GM19238 (cell line): ENCODE results near the gene GDPD2.

Experiments used
- DNase-seq: peaks from one replicate; pipeline ENCODE4 v3.0.0; 2011; ENCODE audit warnings: low spot score; ENCODE audit not compliant: insufficient read length

Gene GDPD2

DNA sequence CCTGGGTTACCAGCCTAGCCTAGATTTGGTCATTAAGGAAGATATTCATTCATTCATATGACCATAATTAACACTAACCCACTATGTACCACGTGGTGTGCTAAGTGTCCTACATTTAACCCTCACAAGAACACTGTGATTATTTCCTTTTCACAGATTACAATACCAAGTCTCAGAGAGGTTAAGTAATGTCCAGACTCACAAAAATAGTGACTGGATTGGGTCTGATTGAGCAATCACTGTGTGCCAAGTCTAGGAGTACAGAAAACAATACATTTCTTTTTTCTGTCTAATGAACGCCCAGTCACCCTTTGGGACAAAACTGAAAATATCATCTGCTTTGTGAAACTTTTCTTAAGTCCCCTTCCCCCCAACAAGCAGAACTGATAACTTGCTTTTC is 13.9 kb downstream of the GDPD2 start:
- no peak for DNase-seq

GRCh38 chrX:70437921-70438665 is 15.0 kb downstream of the GDPD2 start:
- no peak for DNase-seq

DNA sequence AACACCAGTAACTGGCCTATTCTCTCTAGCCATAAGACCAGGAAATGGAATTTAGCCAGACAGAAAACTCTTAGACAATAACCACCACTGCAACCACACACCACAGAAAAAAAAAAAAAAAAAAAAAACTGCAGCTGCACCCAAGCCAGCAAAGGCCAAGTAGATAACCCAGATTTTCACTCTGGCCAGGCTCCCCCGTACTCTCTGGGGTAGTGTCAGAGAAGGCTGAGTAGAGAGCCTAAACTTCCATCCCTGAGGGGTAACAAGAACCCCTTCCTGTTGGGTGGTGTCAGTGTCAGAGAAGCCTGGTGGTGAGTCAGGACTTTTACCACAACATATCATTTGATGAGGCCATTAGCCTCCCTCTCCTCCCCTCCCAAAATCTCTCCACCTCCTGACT is 15.9 kb downstream of the GDPD2 start:
- no peak for DNase-seq

DNA sequence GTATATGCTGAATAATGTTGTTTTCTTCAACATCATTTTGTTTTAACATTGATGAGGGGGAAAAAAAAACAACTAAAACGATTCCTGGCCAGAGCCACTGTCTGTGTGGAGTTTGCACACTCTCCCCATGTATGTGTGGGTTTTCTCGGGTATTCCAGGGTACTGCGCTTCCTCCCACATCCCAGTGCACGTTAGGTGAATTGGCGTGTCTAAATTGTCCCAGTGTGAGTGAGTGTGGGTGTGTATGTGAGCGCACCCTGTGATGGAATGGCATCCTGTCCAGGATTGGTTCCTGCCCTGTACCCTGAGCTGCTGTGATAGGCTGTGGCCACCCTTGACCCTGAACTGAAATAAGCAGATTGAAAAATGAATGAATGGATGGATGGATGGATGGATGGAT is 19.1 kb downstream of the GDPD2 start:
- no peak for DNase-seq

DNA sequence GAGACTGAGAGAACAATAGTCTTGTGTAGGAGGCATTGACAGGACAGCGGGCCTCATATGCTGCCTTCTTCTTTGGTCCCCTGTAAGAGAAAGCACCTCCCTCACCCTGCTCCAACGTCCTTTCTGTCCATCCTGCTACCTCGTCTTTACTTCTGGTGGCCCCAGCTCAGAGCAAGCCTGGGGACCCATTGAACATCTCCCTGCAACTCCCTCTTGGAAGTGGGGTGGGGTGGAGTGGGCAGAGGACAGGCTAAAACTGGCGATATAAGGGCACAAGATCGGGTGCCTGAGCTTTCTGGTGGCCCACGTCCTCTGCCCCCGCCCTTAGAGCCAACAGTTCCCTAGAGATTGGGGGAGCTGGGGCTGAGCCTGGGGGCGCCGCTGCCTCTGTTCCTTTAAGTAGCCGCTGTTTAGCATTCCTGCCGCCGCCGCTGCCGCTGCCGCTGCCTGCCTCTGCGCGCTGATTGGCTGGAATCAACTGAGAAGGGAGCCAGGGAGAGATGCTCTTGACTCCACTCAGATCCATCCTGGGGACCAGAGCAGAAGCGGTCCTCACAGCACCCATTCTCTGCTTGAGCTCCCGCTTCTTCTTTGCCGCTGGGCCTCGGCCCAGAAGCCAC is 21.3 kb downstream of the GDPD2 start, which contains the start of gene DLG3:
Gene DLG3, plus strand, starts transcription at position 510 of the 620 bp plus-strand sequence. CDS start 367 bp downstream, outside the sequence.
- no peak for DNase-seq

DNA sequence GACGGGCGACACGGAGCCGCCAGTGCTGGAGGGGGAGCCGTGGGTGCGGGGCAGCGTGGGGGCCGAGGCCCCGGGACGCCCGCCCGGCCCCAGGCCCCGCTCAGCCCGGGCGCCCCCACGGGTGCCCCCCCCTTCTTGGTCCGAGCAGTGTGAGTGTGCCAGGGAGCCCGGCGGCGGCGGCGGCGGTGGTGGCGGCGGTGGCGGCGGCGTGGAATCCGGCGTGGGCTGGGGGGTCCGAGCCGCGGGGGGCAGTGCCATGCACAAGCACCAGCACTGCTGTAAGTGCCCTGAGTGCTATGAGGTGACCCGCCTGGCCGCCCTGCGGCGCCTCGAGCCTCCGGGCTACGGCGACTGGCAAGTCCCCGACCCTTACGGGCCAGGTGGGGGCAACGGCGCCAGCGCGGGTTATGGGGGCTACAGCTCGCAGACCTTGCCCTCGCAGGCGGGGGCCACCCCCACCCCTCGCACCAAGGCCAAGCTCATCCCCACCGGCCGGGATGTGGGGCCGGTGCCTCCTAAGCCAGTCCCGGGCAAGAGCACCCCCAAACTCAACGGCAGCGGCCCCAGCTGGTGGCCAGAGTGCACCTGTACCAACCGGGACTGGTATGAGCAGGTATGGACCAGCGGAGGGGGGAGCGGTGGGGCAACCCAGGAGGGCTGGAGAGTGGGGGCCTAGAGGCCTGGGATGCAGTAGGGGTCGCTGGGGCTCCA is 22.0 kb downstream of the GDPD2 start:
- no peak for DNase-seq

GRCh38 chrX:70445951-70446350 is 22.8 kb downstream of the GDPD2 start:
- no peak for DNase-seq

DNA sequence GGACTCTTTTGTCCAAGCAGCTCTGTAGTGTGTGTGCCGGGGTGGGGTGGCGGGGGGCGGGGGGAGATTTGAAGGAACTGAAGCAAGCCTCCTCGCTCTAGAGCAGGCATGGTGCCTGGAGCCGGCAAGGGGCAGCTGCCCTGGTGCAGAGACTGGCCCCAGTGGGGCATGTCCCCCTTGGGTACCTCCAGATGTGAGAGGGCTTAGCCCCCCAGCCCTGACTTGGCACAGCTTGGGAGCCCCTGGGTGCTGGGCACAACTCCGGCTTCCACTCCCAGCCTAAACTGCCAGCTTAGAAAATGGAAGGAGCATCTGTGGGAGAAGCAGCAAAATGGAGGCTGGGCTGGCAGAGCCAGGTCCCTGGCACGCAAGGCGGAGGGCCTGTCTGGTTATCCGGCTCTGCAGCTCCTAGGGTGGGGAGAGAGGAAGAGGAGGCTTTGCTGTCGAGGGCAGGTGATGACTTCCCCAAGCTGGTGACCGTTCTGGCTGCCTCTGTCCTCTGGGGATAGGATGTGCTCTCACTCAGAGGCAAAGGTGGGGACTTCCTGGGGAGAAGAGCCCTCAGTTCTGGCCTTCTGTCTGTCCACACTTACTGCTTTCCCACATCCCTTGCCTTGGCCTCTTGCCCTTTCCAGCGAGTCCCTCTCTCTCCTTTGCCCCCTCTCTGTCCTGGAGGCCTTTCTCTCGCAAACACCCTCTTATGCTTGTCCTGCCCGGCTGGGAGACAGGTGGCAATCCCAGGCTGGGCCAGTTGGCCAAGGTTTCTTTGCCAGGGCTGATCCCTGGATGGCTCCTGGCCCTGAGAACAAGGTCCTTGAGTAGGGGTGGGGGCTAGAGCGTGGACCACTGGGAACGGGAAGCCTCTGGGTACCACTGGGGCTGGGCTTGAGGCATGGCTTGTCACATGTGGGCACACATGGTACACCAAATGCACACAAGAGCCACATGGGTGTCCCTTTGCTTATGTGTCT is 23.6 kb downstream of the GDPD2 start:
- no peak for DNase-seq

DNA sequence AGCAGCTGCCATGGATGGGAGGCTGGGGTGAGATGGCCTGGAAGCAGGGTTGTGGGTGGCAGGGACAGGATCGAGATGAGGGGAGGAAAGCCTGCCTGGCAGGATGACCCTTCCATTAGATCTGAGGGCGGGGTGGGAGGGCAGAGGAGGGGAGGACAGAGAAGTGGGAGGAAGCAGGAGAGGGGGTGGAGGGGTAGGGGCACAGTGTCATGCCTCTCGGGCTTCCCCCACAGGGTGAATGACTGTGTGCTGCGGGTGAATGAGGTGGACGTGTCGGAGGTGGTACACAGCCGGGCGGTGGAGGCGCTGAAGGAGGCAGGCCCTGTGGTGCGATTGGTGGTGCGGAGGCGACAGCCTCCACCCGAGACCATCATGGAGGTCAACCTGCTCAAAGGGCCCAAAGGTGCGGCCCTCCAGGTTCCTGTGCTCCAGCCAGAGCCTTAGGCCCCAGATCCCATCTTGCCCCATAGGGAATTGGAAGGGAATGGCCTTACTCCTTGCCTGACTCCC is 26.4 kb downstream of the GDPD2 start:
- no peak for DNase-seq

DNA sequence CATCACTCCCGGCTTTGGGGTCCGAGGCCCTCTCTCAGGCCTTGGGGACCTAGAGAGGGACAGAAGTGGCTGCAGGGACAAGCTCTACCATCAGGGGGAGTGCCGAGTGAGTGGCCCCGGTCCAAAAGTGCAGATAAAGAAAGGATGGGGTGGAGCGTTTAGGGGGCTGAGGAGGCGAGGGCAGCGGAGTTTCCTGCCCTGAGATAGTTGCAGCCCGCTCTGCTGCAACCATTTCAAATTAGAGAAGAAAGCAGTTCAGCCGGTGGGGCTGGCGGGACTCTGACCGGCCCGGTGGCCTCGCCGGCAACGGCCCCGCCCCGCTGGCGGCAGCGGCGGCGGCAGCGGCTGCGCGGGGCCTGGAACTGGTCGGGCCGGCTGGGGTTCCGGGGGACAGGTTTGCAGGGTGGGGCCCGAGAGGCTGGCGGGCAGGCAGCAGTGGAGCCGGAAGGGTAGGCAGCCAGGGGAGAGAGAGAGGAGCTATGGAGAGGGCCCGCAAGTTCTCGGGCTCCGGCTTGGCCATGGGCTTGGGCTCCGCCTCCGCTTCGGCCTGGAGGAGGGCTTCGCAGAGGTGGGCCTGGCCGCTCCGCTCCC is 29.1 kb downstream of the GDPD2 start:
- DNase-seq = peak; percentile 63

GRCh38 chrX:70453024-70453618 is 30.0 kb downstream of the GDPD2 start:
- DNase-seq = no peak

DNA sequence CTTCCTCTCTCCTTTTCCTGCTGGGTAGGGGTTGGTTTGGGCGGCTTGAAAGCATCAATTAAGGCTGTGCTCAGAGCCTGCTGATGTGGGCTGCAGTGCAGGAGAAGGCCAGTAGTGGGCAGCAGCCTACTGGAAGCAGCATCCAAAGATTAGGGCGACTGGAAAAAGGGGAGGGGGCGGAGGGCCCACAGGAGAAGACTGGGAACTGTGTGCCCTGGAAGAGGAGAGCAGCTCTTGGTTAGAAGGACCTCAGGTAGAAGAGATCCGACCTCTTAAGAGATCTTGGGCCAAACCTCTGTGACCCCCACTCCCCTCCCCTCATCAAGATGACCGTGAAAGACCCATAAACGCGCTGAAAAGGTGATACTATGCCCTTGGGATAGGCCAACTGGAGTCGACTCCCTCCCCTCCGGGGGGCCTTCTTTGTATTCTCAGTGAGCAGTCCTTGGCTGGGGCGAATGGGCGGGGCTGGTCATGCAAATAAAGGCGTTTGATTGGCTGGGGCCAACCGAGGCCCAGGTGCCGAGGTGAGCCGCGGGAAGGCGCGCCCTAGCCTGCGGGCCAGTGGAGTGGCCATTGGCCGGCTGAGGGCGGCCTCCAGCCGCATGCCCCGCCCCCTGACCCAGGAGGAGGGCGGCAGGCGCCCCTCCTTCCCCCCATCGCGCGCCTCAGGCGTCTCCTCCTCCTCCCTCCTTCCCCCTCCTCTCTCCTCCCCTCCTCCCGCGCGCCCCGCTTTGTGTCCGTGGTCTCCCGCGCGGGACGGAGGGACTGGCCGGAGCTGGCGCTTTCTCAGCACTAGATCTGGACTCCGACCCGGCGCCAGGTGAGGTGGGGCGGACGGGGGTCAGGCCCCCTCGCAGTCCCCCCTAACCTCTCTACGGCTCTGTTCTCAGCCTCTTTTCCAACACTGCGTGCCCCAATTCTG is 31.6 kb downstream of the GDPD2 start:
- no peak for DNase-seq

DNA sequence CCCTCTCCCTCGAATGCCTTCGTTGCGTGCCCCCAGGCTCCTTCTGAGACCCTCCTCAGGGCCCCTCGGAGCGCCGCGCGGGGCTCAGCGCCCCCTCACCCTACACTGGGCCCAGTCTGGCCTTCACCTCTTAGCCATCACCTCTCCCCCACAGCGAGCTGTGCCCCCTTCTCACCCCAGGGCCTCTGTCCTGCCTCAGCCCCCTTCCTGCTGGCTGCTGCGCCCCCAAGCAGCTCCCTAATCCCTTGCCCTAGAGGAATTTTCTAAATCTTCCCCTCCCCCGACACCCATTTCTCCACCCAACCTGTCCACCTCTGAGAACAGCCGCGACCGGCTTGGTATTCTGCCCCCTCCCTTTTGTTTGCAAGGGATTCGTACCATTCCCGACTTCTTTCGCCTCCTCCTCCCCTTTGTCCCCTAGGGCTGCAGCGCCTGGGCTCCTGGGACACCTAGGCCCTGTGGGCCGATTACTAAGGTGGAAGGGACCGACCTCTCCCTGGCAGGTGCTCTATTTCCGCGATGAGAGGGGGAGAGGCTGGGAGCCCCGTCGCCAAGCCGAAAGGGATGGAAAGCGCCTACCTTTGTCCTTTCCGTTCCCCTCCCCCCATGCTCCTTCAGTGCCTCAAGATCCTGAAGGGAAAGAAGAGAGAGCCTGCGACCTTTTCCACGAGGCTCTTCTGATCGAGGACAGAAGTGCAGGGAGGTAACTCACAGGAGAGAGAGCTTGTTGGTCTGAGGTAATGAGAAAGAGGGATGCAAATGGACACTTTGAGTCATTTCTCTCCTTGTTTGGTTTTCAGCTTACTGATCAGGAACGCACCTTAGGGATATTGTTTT is 32.5 kb downstream of the GDPD2 start:
- DNase-seq = no peak

DNA sequence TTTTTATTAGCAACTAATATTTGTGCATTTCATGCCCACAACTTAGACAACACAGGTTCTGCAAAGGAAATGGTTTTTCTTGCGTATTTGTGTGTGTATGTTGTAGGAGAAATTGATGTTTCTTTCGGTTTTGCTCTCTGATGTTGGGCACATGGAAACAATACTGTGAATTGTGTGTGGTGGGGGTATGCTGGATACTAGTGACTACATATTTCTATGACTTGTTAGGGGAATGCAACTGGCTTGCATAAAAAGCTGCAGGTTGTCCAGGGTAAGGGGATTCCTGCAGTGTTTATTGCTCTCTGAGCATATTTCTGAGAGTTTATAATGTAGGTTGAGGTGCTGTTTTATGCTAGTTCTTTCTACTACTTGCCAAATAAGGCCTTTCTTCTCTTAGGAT is 33.1 kb downstream of the GDPD2 start:
- no peak for DNase-seq

DNA sequence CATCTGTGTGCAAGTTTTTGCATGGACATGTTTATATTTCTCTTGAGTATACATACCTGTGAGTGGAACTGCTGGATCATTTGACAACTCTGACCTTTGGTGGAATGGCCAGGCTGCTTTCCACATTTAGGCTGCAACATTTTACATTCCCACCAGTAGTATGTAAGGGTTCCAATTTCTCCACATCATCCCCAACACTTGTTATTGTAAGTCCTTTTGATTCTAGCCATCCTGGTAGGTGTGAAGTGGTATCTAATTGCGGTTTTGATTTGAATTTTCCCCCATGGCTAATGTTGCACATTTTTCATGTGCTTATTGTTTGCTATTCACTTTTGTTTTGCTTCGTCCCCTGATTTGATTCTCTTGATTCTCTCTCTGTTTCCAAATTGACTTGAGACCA is 37.9 kb downstream of the GDPD2 start:
- no peak for DNase-seq

DNA sequence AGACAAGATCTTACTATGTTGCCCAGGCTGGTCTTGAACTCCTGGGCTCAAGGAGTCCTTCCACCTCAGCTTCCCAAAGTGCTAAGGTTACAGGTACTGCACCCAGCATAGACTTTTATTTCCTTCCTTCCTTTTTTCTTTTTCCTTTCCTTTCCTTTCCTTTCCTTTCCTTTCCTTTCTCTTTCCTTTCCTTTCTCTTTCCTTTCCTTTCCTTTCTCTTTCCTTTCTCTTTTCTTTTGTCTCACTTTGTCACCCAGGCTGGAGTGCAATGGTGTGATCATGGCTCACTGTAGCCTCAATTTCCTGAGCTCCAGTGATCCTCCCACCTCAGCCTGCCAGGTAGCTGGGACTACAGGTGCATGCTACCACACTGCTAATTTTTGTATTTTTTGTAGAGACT is 40.9 kb downstream of the GDPD2 start:
- DNase-seq = no peak

- DNase-seq = no peak
Observed at GRCh38 chrX:70466968-70467367, 43.9 kb downstream of the GDPD2 start.

- DNase-seq = no peak
Observed at GRCh38 chrX:70468709-70469108, 45.6 kb downstream of the GDPD2 start.
